Fibroblast of mammary gland (primary cell): ENCODE results near the gene UQCRC2.
A peak's percentile ranks its signal among the peaks of the same experiment; 100 is the strongest.
"Not testable (repeated sequence)": the region's sequence is repeated elsewhere in the genome, so short reads cannot be mapped to it uniquely, and the experiment has no call there.

Source experiments
- DNase-seq: peaks from one replicate; pipeline ENCODE4 v3.0.0-alpha.2; 2010; ENCODE audit warnings: low read depth
- H3K4me3 ChIP-seq: 2 replicates; pipeline ENCODE4 v1.5.1; 2011; ENCODE audit warnings: low read depth, mild to moderate bottlenecking, low read length, moderate library complexity; ENCODE audit not compliant: control insufficient read depth
- CTCF ChIP-seq: conservative IDR thresholded peaks from 2 replicates; pipeline ENCODE4 v1.5.1; 2011; ENCODE audit warnings: low read depth, low read length, inconsistent platforms; ENCODE audit not compliant: control insufficient read depth, insufficient read depth

The UQCRC2 gene

DNA sequence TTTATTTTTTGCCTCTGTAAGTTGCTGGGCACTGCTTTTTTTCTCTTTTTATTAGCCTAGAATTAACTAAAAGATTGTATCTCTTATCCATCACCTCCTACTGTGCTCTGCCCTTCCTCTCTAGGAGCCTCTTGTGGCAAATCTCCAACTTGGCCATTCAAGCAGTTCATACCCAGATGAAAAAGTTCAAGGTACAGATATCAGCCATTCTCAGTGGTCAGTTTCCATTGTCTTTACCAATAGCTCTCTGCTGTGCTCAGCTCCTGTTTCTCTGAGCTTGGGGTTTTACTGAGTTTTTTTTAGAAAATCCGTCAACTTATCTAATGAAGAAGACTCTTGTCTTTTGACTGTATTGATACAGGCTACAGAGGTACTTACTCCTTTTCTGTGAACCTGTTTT, 70.3 kb downstream of the UQCRC2 start:
- DNase-seq, result no peak
- no peak overlapping the region for H3K4me3 ChIP-seq
- TF ChIP-seq CTCF, result no peak

- not testable (repeated sequence) for H3K4me3 ChIP-seq
These were observed 71.6 kb downstream of the UQCRC2 start for GRCh38 chr16:22024785-22025184.

GRCh38 chr16:22027633-22028032, 74.5 kb downstream of the UQCRC2 start:
- no peak for TF ChIP-seq CTCF
- no peak overlapping the region for H3K4me3 ChIP-seq
- peak; percentile 65 for DNase-seq

More at GRCh38 chr16:22024785-22025184, 71.6 kb downstream of the UQCRC2 start:
- not testable (repeated sequence) for DNase-seq

GRCh38 chr16:22029632-22030031, 76.5 kb downstream of the UQCRC2 start:
- no peak overlapping the region for H3K4me3 ChIP-seq
- no peak for TF ChIP-seq CTCF

GRCh38 chr16:22030087-22030812, 77.1 kb downstream of the UQCRC2 start:
- TF ChIP-seq CTCF, result no peak
- H3K4me3 ChIP-seq, result no peak overlapping the region
- DNase-seq, result no peak

More at GRCh38 chr16:22029632-22030031, 76.5 kb downstream of the UQCRC2 start:
- DNase-seq, result no peak

GRCh38 chr16:22031483-22032083, 78.4 kb downstream of the UQCRC2 start:
- DNase-seq, result no peak
- H3K4me3 ChIP-seq, result no peak overlapping the region
- no peak for TF ChIP-seq CTCF
